CD14-positive monocyte (primary cell): ENCODE measurements around the gene NME1. TPM values are rescaled to one million over a fixed set of nuclear protein-coding genes. Genes with fewer than 3 reads are reported as not detected.

Experiments used
- DNase-seq, 3 donors: peaks; one replicate each; pipeline ENCODE4 v3.0.0-alpha.2; 2011 to 2022
- H2AFZ ChIP-seq: 2 replicates; pipeline ENCODE4 v1.6.0; 2012; ENCODE audit warnings: mild to moderate bottlenecking, low read depth, low read length, inconsistent platforms; ENCODE audit not compliant: insufficient read depth, poor library complexity, severe bottlenecking
- H3K27ac ChIP-seq, 2 donors: 1 replicate in 1 of 2; 2 replicates in 1 of 2; pipeline ENCODE4 v1.5.1; 2012 to 2013; ENCODE audit warnings: low read length in 2 of 2, control low read depth in 1 of 2, inconsistent platforms in 1 of 2, low read depth in 1 of 2, mild to moderate bottlenecking in 1 of 2
- H3K27me3 ChIP-seq, 2 donors: one replicate each; pipeline versions ENCODE4 v1.6.0 to v1.6.1; 2011 to 2013; ENCODE audit warnings: low read length in 2 of 2; ENCODE audit not compliant: control insufficient read depth in 2 of 2, insufficient read depth in 2 of 2
- H3K36me3 ChIP-seq, 2 donors: replicated peaks in 1 of 2; 1 replicate in 1 of 2; 2 replicates in 1 of 2; pipeline versions ENCODE4 v1.5.1 to v1.6.1; 2012 to 2013; ENCODE audit warnings: low read length in 2 of 2, control low read depth in 1 of 2, inconsistent platforms in 1 of 2, mild to moderate bottlenecking in 1 of 2; ENCODE audit not compliant: insufficient read depth in 2 of 2, control insufficient read depth in 1 of 2
- H3K4me1 ChIP-seq, 2 donors: 1 replicate in 1 of 2; 2 replicates in 1 of 2; pipeline versions ENCODE4 v1.5.1 to v1.6.1; 2012 to 2013; ENCODE audit warnings: low read length in 2 of 2, control low read depth in 1 of 2, inconsistent platforms in 1 of 2, mild to moderate bottlenecking in 1 of 2, moderate library complexity in 1 of 2; ENCODE audit not compliant: insufficient read depth in 2 of 2, control insufficient read depth in 1 of 2
- H3K4me2 ChIP-seq: replicated peaks from 2 replicates; pipeline ENCODE3; 2012; ENCODE audit warnings: low read length, moderate library complexity, mild to moderate bottlenecking; ENCODE audit not compliant: poor library complexity, severe bottlenecking; ENCODE audit errors: extremely low read depth
- H3K4me3 ChIP-seq, 3 experiments: fragments of 200-600 bp in 1 of 3; sonication (generic) in 1 of 3; replicated peaks in 1 of 3; 1 replicate in 2 of 3; 2 replicates in 1 of 3; pipeline ENCODE4 v1.5.1; 2011 to 2013; ENCODE audit warnings: low read length in 3 of 3, mild to moderate bottlenecking in 3 of 3, control low read depth in 2 of 3, low read depth in 2 of 3, inconsistent platforms in 1 of 3, moderate library complexity in 1 of 3
- H3K79me2 ChIP-seq: 2 replicates; pipeline ENCODE4 v1.6.0; 2012; ENCODE audit warnings: mild to moderate bottlenecking, control low read depth, inconsistent platforms, low read length, moderate library complexity; ENCODE audit not compliant: insufficient read depth
- H3K9ac ChIP-seq: 2 replicates; pipeline ENCODE4 v1.6.0; 2017; ENCODE audit warnings: low read length, mild to moderate bottlenecking; ENCODE audit not compliant: insufficient read depth, poor library complexity, severe bottlenecking
- H3K9me3 ChIP-seq, 2 donors: replicated peaks in 1 of 2; 1 replicate in 1 of 2; 2 replicates in 1 of 2; pipeline versions ENCODE4 v1.5.1 to v1.6.1; 2012 to 2013; ENCODE audit warnings: low read length in 2 of 2, control low read depth in 1 of 2; ENCODE audit not compliant: control insufficient read depth in 1 of 2, insufficient read depth in 1 of 2
- H4K20me1 ChIP-seq: 2 replicates; pipeline ENCODE4 v1.6.0; 2012; ENCODE audit warnings: mild to moderate bottlenecking, low read length, control low read depth, moderate library complexity; ENCODE audit not compliant: insufficient read depth
- H3K27ac Mint-ChIP-seq, 7 donors: one replicate each; pipeline ENCODE4 v1.8.0; 2020; ENCODE audit warnings: mild to moderate bottlenecking in 7 of 7, mixed read lengths in 7 of 7, moderate library complexity in 6 of 7, inconsistent platforms in 2 of 7
- H3K27me3 Mint-ChIP-seq, 3 donors: one replicate each; pipeline ENCODE4 v1.8.0; 2021 to 2022; ENCODE audit warnings: low read depth in 3 of 3, mild to moderate bottlenecking in 3 of 3, mixed read lengths in 3 of 3, moderate library complexity in 3 of 3, inconsistent platforms in 1 of 3
- H3K36me3 Mint-ChIP-seq, 2 donors: one replicate each; pipeline ENCODE4 v1.8.0; 2020; ENCODE audit warnings: mixed read lengths in 2 of 2, inconsistent platforms in 1 of 2, mild to moderate bottlenecking in 1 of 2
- H3K4me1 Mint-ChIP-seq: one replicate; pipeline ENCODE4 v1.8.0; 2020; ENCODE audit warnings: mild to moderate bottlenecking, mixed read lengths
- H3K4me3 Mint-ChIP-seq, 2 donors: one replicate each; pipeline ENCODE4 v1.8.0; 2020; ENCODE audit warnings: mild to moderate bottlenecking in 2 of 2, mixed read lengths in 2 of 2, moderate library complexity in 1 of 2
- H3K9me3 Mint-ChIP-seq, 7 donors: one replicate each; pipeline ENCODE4 v1.8.0; 2020 to 2022; ENCODE audit warnings: mixed read lengths in 7 of 7, mild to moderate bottlenecking in 6 of 7, moderate library complexity in 6 of 7, inconsistent platforms in 2 of 7
- WGBS: methylation state at CpG from one replicate; pipeline ENCODE4 v1.1.5; 2013; ENCODE audit warnings: missing lambda C conversion rate; ENCODE audit not compliant: insufficient coverage; 5-methylcytosine and 5-hydroxymethylcytosine counted together
- intact Hi-C, 2 donors: fragments of 100-400 bp; cut with micrococcal nuclease; formaldehyde crosslinking; loops; one replicate each; pipeline versions ENCODE4 v1.15.0 to v1.15.1; 2023
- polyA plus RNA-seq, 3 donors: library from polyadenylated mRNA; depleted of rRNA in 1 of 3; unstranded in 2 of 3; stranded (reverse) in 1 of 3; fragments of 300-500 nt in 2 of 3; fragments of >200 nt in 1 of 3; fragmentation: Illumina TruSeq in 2 of 3; gene quantifications; 1 replicate in 2 of 3; 2 replicates in 1 of 3; pipeline ENCODE4 v1.2.3, GENCODE V29; 2012 to 2021
- TF ChIP-seq, protein P1 (sequence below): fragments of 200-600 bp; IDR thresholded peaks from one replicate; pipeline ENCODE4 v1.8.0; 2022; ENCODE audit warnings: antibody characterized with exemption, mild to moderate bottlenecking

NME1 gene
- polyA plus RNA-seq, 3 donors: 14.8 to 51.4 (median 20.8) TPM

DNA sequence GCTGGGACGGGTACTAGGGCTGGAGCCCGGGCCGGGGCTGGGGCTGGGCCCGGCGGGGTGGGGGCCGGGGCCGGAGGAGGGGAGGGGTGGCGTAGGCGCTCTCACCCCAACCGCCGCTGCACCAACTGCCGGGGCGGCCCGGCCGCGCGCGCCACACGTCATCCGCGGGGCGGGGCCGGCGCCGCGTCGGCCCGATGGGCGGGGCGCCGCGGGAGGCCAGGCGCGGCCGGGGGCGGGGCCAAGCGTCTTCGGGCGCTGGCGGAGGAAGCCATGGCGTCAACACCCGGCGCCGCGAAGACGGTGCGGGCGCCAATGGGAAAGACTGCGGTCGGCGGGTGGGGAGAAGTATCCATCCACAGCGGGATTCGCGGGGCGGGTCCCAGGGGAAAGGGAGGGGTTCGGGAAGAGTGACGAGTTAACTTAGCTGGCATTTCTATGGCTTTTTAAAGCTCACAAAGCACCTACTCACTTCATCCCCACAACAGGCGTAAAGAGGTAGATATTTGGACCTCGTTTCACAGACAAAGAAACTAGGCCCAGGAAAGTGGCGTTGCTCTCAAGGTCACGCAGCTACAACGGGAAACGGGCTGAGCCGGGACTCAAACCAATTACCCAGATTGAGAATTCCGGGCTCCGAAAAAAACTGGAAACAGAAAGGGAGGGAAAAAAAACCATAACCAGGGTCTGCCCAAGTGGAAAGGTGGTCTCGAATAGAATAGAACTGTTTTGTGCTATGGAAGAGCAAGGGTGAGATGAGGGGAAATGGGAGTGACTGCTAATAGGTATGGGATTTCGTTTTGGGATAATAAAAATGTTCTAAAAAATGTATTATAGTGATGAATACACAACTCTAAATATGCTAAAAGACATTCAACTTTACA, 32.4 kb upstream of the NME1 start, which contains the start of gene SPAG9:
TSS of gene SPAG9 (minus strand) at position 130 of the 881 bp plus-strand sequence. CDS start 212 bp downstream, outside the sequence.
- Mint-ChIP-seq H3K9me3 (no peaks in the 10 kb centered on the region), H3K4me3 (peak within 1 kb of the TSS; percentile 95 to 97), H3K36me3 (peaks cover 4 to 15% of the 10 kb centered on the region in 2 donors), H3K4me1 (peaks cover 51% of the 10 kb centered on the region), H3K27me3 (no peaks in the 10 kb centered on the region), H3K27ac (peak within 1 kb of the TSS; percentile 100)
- Histone ChIP-seq H3K27me3 (no peaks in the 10 kb centered on the region), H3K9ac (peak within 1 kb of the TSS; percentile 99), H4K20me1 (peaks cover 42% of the 10 kb centered on the region), H3K4me1 (peaks cover 27 to 29% of the 10 kb centered on the region in 2 donors), H3K36me3 (no peaks in the 10 kb centered on the region), H3K9me3 (no peaks in the 10 kb centered on the region), H3K27ac (peak within 1 kb of the TSS; percentile 99 to 100), H2AFZ (peak within 1 kb of the TSS; percentile 50), H3K79me2 (peaks cover 46% of the 10 kb centered on the region), H3K4me2 (peak within 1 kb of the TSS; percentile 87), H3K4me3 (peak within 1 kb of the TSS; percentile 98 to 99 (median 99))
- intact Hi-C loops: loop anchor here (1.0 to 5.0 kb wide), 4 partner anchors 32 to 141 kb away; partner anchors contain the start of genes NME1 (in 2 of the 2), MBTD1 (in 1 of the 2) and UTP18 (in 1 of the 2)
- peak; percentile 95 to 97 (median 97) for DNase-seq
- TF ChIP-seq, protein P1, sequence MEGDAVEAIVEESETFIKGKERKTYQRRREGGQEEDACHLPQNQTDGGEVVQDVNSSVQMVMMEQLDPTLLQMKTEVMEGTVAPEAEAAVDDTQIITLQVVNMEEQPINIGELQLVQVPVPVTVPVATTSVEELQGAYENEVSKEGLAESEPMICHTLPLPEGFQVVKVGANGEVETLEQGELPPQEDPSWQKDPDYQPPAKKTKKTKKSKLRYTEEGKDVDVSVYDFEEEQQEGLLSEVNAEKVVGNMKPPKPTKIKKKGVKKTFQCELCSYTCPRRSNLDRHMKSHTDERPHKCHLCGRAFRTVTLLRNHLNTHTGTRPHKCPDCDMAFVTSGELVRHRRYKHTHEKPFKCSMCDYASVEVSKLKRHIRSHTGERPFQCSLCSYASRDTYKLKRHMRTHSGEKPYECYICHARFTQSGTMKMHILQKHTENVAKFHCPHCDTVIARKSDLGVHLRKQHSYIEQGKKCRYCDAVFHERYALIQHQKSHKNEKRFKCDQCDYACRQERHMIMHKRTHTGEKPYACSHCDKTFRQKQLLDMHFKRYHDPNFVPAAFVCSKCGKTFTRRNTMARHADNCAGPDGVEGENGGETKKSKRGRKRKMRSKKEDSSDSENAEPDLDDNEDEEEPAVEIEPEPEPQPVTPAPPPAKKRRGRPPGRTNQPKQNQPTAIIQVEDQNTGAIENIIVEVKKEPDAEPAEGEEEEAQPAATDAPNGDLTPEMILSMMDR: no peak
- WGBS: under 1% methylated on average over 55 of the region's 68 CpGs

DNA sequence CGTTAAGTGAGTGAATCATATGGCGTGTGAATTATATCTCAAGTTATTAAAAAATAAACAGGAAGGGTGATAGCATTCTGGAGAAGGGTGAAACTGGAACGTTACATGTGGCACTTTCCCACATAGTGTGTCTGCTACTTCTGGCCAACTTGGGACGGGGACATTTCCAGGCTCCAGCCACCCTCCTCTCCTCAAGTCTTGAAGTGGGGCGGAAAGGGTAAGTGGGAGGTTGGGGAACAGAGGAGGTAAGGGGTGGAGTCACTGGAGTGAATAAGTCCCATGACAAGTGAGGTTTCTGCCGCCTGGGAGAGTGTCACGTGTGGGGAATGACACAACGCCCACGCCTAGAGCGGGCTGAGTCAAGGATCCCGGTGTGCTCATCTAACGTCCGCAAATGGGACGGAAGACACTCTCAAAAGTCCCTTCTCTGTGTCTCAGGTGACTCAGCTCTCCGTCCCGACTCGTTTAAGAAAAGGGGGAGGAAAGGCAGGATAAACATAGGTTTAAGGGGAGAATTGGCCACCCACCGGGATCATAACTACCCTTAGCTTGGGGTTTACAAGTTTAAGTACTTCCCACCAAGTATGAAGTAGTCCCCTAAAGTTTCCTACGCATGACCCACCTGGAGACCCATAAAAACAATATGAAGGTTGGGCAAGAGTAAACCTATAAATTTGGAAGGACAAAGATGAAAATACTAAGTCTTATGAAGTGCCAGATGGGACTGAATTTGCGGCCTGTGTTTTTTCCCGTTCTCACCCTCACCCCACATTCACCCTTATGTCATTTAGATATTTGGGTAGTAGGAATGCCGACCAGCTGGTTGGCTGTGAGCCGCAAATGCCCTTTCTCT, 31.5 kb upstream of the NME1 start:
- peak overlapping the region; percentile 99 for H3K9ac ChIP-seq
- H3K79me2 ChIP-seq: peaks cover 37% of the 10 kb centered on the region
- intact Hi-C loops: loop anchor here (2.0 to 5.0 kb wide), 3 partner anchors 31 to 140 kb away; partner anchors contain the start of genes MBTD1 (in 1 of the 2), NME1 (in 1 of the 2) and UTP18 (in 1 of the 2)
- peak overlapping the region; percentile 100 for H3K27ac Mint-ChIP-seq
- H3K4me2 ChIP-seq: peak overlapping the region; percentile 78
- H3K4me3 ChIP-seq: peak overlapping the region; percentile 64 to 87 (median 76)
- H3K27me3 ChIP-seq: no peaks in the 10 kb centered on the region
- H3K27me3 Mint-ChIP-seq: no peaks in the 10 kb centered on the region
- peak overlapping the region; percentile 50 for H2AFZ ChIP-seq
- peak; percentile 99 to 100 (median 99) for DNase-seq
- H4K20me1 ChIP-seq: peaks cover 33% of the 10 kb centered on the region
- no peaks in the 10 kb centered on the region for H3K36me3 ChIP-seq
- 0% methylated on average over 9 of the region's 23 CpGs for WGBS
- peak overlapping the region; percentile 83 to 95 for H3K4me3 Mint-ChIP-seq
- H3K27ac ChIP-seq: peak overlapping the region; percentile 99 to 100
- H3K9me3 ChIP-seq: no peaks in the 10 kb centered on the region
- peaks cover 0 to 8% of the 10 kb centered on the region in 2 donors for H3K36me3 Mint-ChIP-seq
- TF ChIP-seq, protein P1: no peak
- H3K4me1 Mint-ChIP-seq: peaks cover 43% of the 10 kb centered on the region
- peaks cover 27 to 29% of the 10 kb centered on the region in 2 donors for H3K4me1 ChIP-seq
- H3K9me3 Mint-ChIP-seq: peaks cover 0 to 2% (median 0%) of the 10 kb centered on the region in 7 donors
